H1 (cell line): ENCODE data around the gene HPD. TPM values are rescaled to one million over a fixed set of nuclear protein-coding genes. Genes with fewer than 3 reads are reported as not detected.

ENCODE experiments used
- polyA plus RNA-seq, 7 experiments: library from polyadenylated mRNA; depleted of rRNA in 3 of 7; stranded (reverse) in 5 of 7; unstranded in 2 of 7; fragments of >200 nt in 5 of 7; fragments of 200-250 nt in 2 of 7; gene quantifications; 1 replicate in 5 of 7; 2 replicates in 1 of 7; 4 replicates in 1 of 7; pipeline versions ENCODE4 v1.2.1 to v1.2.3, GENCODE V29; 2011 to 2013; ENCODE audit warnings: missing spikeins in 2 of 7, mixed read lengths in 2 of 7
- total RNA-seq: library from RNA; stranded (reverse); fragmentation: NEBNext Ultra II Directional; extraction: Animal tissue kit (Norgen Biotek cat#: 25700); gene quantifications from 2 replicates; pipeline ENCODE4 v1.2.1, GENCODE V29; 2021
- TF ChIP-seq, protein P1 (sequence below): IDR thresholded peaks from 2 replicates; pipeline ENCODE4 v1.6.1; 2011; ENCODE audit warnings: low read depth, mild to moderate bottlenecking, low read length; ENCODE audit not compliant: insufficient read depth

Gene HPD
- total and polyA plus RNA-seq, 2 of the 8 experiments (the other 6 are each of a cell fraction or from before 2014, with no cell fraction given) = 0.48 to 0.56 TPM

DNA sequence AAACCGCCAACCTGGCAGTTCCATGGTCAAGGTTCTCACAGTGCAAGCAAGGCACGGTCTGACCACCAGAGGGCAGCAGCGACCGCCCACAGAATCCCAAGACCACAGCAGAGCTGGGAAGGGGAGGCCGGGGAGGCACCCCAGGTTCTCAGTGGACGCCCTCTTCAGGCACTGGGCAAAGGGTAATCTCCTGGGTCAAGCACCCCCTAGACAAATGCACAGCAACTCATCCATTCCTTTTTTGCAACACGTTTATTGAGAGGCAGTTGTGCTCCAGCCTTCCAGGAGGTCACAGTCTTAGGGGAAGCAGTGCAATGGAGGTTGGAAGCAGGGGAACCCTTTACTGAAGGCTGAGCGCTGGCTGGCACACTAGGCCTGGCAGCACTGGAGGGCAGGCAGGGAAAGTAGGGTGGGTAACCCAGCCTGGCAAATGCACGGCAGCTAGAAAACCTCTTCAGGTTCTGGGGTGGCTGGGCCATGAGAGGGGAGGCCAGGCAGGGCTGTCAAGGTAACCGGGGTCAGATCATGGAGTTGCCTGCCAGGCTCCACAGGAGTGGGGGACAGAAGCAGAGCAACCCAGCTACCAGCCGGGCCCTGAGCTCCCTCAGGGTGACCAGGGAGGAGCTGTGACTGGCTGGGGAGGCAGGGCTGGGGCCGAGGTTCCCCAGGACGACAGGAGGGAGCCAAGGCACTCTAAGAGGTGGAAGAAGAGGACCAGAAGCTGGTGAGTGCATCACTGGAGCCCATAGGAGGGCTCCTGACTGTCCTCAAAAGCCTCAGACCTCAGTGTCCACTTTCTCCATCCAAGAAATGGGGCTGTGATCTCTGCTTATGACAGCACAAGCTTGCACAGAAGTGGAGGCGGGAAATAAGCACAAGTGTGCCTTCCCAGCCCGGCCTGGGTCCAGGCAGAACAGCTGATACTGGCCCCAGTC, 63.4 kb downstream of the HPD start (continued):
- TF ChIP-seq, protein P1, sequence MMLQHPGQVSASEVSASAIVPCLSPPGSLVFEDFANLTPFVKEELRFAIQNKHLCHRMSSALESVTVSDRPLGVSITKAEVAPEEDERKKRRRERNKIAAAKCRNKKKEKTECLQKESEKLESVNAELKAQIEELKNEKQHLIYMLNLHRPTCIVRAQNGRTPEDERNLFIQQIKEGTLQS = no peak
- TF ChIP-seq, all 59 proteins: peak for 12
